Bronchial epithelial cell (primary cell): ENCODE data around the gene KCNQ1OT1. TPM values are rescaled to one million over a fixed set of nuclear protein-coding genes. Genes with fewer than 3 reads are reported as not detected.
A peak's percentile ranks its signal among the peaks of the same experiment; 100 is the strongest.

Experiments
- DNase-seq: peaks from one replicate; pipeline ENCODE4 v3.0.0-alpha.2; 2010; ENCODE audit warnings: low read depth
- FAIRE-seq: peaks from 2 replicates; lab custom pipeline; 2011; peaks lifted over from hg19 to GRCh38; lab: Jason Lieb, UNC
- H3K27me3 ChIP-seq: 2 replicates; pipeline ENCODE4 v1.5.1; 2011; ENCODE audit warnings: low read length; ENCODE audit not compliant: control insufficient read depth, insufficient read depth
- H3K36me3 ChIP-seq: 2 replicates; pipeline ENCODE4 v1.5.1; 2011; ENCODE audit warnings: low read length; ENCODE audit not compliant: control insufficient read depth, insufficient read depth
- H3K4me3 ChIP-seq: 2 replicates; pipeline ENCODE4 v1.5.1; 2011; ENCODE audit warnings: mild to moderate bottlenecking, low read depth, low read length, control low read depth
- CTCF ChIP-seq: IDR thresholded peaks from 2 replicates; pipeline ENCODE4 v1.5.1; 2011; ENCODE audit warnings: mild to moderate bottlenecking, moderate library complexity, low read length, control low read depth, inconsistent platforms; ENCODE audit not compliant: insufficient read depth, severe bottlenecking
- total RNA-seq: library from RNA; depleted of rRNA; stranded (reverse); fragments of >200 nt; gene quantifications from 2 replicates; pipeline ENCODE4 v1.2.1, GENCODE V29; 2014

The KCNQ1OT1 gene
- total RNA-seq, 1 donor from 2014 or later, result 0.53 TPM

DNA sequence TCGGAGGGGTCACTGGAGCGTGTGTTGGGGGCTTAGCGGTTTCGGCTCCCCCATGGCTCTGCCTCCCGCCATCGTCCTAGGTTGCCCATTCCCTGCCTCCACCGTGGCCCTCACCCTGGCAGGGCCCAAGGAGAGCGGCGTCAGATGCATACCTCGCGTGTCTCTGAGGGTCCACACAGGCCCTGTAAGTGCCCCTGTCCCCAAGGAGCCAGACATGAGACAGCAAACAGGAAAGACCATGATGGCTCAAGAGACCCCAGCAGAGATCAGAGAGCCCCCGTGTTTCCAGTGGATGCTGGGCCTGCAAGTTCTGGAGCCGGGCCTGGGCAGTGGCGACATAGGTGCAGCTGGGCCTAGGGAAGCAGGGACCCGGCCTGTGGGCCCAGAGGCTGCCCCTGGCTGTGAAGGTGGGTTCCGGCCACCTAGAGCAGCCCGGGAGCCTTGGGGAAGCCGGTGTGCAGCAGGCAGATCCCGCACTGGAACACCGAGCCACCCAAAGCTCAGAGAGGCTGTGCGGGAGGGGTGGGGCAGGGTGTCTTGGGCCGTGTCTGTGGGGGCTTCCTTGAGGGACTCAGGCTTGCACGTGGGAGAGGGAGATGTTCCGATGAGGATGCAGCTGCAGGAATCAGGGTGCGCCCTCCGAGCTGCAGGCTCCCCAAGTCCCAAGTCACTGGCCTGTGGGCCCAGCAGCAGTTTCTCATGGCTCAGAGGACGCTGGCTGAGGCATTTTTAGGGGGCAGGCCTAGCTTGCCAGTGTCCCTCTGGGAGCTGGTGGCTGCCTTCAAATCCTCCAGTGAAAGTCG, 126.4 kb downstream of the KCNQ1OT1 start:
- DNase-seq, result no peak
- no peak for FAIRE-seq

DNA sequence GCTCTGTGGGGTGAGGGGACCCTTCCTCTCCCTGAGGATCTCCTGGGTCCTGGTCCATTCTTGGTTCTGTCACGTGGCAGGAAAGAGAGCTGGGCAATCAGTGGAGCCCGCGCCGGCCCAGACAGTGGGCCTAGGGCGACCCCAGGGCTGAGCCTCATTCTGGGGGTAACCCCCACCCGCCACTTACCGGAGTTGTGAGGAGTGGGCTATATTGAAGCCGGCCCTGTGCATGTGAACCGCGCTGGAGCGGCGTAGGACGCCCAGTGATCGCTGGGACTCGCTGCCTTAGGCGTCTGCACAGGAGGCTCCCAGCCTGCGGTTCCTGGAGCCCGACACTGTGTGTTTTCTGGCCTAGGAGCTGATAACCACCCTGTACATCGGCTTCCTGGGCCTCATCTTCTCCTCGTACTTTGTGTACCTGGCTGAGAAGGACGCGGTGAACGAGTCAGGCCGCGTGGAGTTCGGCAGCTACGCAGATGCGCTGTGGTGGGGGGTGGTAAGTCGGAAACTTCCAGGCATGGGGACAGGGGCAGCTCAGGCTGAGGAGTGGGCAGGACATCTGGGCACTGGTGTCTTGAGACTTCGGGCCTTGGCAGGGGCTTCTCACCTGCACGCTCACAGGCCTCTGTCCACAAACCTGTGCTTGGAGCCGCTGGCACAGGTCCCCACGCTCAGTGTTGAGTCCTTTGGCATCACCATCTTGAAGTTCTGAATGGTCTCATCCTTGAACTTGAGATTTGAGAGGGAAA, 127.1 kb downstream of the KCNQ1OT1 start:
- FAIRE-seq, result no peak
- Histone ChIP-seq H3K4me3 (no peak overlapping the region), H3K36me3 (no peaks in the 10 kb centered on the region), H3K27me3 (no peaks in the 10 kb centered on the region)
- DNase-seq, result no peak
- TF ChIP-seq CTCF, result no peak

More for the DNA sequence above, 126.4 kb downstream of the KCNQ1OT1 start:
- Histone ChIP-seq H3K36me3 (no peaks in the 10 kb centered on the region), H3K4me3 (no peak overlapping the region), H3K27me3 (no peaks in the 10 kb centered on the region)
- TF ChIP-seq CTCF, result no peak

- H3K36me3 ChIP-seq, result no peaks in the 10 kb centered on the region
- TF ChIP-seq CTCF, result no peak
- no peak for DNase-seq
- no peak for FAIRE-seq
- H3K27me3 ChIP-seq, result no peaks in the 10 kb centered on the region
- no peak overlapping the region for H3K4me3 ChIP-seq
Observed at GRCh38 chr11:2571598-2572281, 128.1 kb downstream of the KCNQ1OT1 start.

DNA sequence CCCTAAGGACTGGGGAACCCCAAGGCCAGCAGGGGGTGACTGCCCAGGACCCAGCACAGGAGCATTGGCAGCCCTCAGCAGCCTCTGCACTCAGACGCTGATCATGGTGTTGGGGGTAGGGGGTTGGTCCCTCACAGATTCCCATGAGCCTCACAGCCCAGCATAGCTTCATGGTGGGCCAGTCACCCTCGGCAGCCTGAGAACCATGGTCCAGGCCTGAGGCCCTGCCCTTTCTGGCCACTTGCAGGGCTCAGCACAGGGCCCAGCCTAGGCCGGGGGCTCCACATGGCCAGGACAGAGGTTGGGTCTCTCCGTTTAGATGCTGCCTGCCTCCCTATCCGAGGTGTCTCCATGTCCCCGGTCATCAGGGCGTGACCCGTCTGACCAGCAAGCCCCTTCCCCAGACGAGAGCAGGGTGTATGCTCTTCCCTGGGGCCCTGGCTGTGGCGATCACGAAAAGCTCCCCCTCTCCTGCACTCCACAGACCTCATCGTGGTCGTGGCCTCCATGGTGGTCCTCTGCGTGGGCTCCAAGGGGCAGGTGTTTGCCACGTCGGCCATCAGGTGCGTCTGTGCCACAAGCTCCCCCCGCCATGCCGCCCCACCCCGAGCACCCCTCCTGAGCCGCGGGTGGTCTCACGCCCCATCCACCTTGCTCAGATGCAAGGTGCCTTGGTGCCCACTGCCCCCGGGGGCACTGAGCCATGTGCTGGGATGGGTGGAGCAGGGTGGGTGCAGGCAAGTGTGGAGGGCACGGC, 128.8 kb downstream of the KCNQ1OT1 start:
- Histone ChIP-seq H3K27me3 (no peaks in the 10 kb centered on the region), H3K4me3 (no peak overlapping the region), H3K36me3 (no peaks in the 10 kb centered on the region)
- FAIRE-seq, result no peak
- DNase-seq, result no peak
- TF ChIP-seq CTCF, result no peak

- Histone ChIP-seq H3K4me3 (no peak overlapping the region), H3K27me3 (no peaks in the 10 kb centered on the region), H3K36me3 (no peaks in the 10 kb centered on the region)
- DNase-seq (no peak), FAIRE-seq (peak; percentile 68)
- TF ChIP-seq CTCF, result no peak
Observed at GRCh38 chr11:2570211-2570811, 129.5 kb downstream of the KCNQ1OT1 start.
